ENCODE data around the gene TRIM63.

The TRIM63 gene

GRCh38 chr1:26077524-26077923 lies 10.1 kb upstream of the TRIM63 start:
- peaks cover 0 to 2% of the 10 kb centered on the region in 2 donors for H3K27me3 ChIP-seq (ENCODE audit: control insufficient read depth in 1 of 2, insufficient read depth in 2 of 2, low read length in 2 of 2)
- H3K9ac ChIP-seq (ENCODE audit: low read depth in 1 of 2, low read length in 2 of 2), result no peak overlapping the region
- H3K4me3 ChIP-seq (ENCODE audit: low read depth in 1 of 2, low read length in 2 of 2), result no peak overlapping the region
- H3K9me3 ChIP-seq (ENCODE audit: control insufficient read depth in 1 of 2, low read length in 2 of 2), result no peaks in the 10 kb centered on the region
- peaks cover 9 to 13% of the 10 kb centered on the region in 2 donors for H3K4me1 ChIP-seq (ENCODE audit: control insufficient read depth in 1 of 2, insufficient read depth in 2 of 2, low read length in 2 of 2)
- H3K27ac ChIP-seq (ENCODE audit: low read depth, low read length), result no peak overlapping the region
- H3K36me3 ChIP-seq (ENCODE audit: control insufficient read depth in 1 of 2, insufficient read depth in 2 of 2, low read length in 2 of 2), result no peaks in the 10 kb centered on the region

- no peaks in the 10 kb centered on the region for H3K36me3 ChIP-seq (ENCODE audit: control insufficient read depth in 1 of 2, insufficient read depth in 2 of 2, low read length in 2 of 2)
- no peak overlapping the region for H3K4me3 ChIP-seq (ENCODE audit: low read depth in 1 of 2, low read length in 2 of 2)
- no peaks in the 10 kb centered on the region for H3K9me3 ChIP-seq (ENCODE audit: control insufficient read depth in 1 of 2, low read length in 2 of 2)
- H3K27ac ChIP-seq (ENCODE audit: low read depth, low read length), result no peak overlapping the region
- H3K27me3 ChIP-seq (ENCODE audit: control insufficient read depth in 1 of 2, insufficient read depth in 2 of 2, low read length in 2 of 2), result peaks cover 0 to 5% of the 10 kb centered on the region in 2 donors
- peaks cover 9 to 13% of the 10 kb centered on the region in 2 donors for H3K4me1 ChIP-seq (ENCODE audit: control insufficient read depth in 1 of 2, insufficient read depth in 2 of 2, low read length in 2 of 2)
- H3K9ac ChIP-seq (ENCODE audit: low read depth in 1 of 2, low read length in 2 of 2), result no peak overlapping the region
These were observed 8.2 kb upstream of the TRIM63 start for GRCh38 chr1:26075421-26076144.

- H3K4me1 ChIP-seq (ENCODE audit: control insufficient read depth in 1 of 2, insufficient read depth in 2 of 2, low read length in 2 of 2), result peaks cover 8 to 9% of the 10 kb centered on the region in 2 donors
- no peak overlapping the region for H3K9ac ChIP-seq (ENCODE audit: low read depth in 1 of 2, low read length in 2 of 2)
- peaks cover 0 to 5% of the 10 kb centered on the region in 2 donors for H3K27me3 ChIP-seq (ENCODE audit: control insufficient read depth in 1 of 2, insufficient read depth in 2 of 2, low read length in 2 of 2)
- no peaks in the 10 kb centered on the region for H3K9me3 ChIP-seq (ENCODE audit: control insufficient read depth in 1 of 2, low read length in 2 of 2)
- no peak overlapping the region for H3K4me3 ChIP-seq (ENCODE audit: low read depth in 1 of 2, low read length in 2 of 2)
- H3K36me3 ChIP-seq (ENCODE audit: control insufficient read depth in 1 of 2, insufficient read depth in 2 of 2, low read length in 2 of 2), result no peaks in the 10 kb centered on the region
- H3K27ac ChIP-seq (ENCODE audit: low read depth, low read length), result no peak overlapping the region
These were observed 4.9 kb upstream of the TRIM63 start for GRCh38 chr1:26072305-26072704.

GRCh38 chr1:26070963-26071342 lies 3.5 kb upstream of the TRIM63 start:
- H3K27me3 ChIP-seq (ENCODE audit: control insufficient read depth in 1 of 2, insufficient read depth in 2 of 2, low read length in 2 of 2), result peaks cover 0 to 5% of the 10 kb centered on the region in 2 donors
- no peak overlapping the region for H3K9ac ChIP-seq (ENCODE audit: low read depth in 1 of 2, low read length in 2 of 2)
- no peak overlapping the region for H3K4me3 ChIP-seq (ENCODE audit: low read depth in 1 of 2, low read length in 2 of 2)
- H3K9me3 ChIP-seq (ENCODE audit: control insufficient read depth in 1 of 2, low read length in 2 of 2), result no peaks in the 10 kb centered on the region
- no peak overlapping the region for H3K27ac ChIP-seq (ENCODE audit: low read depth, low read length)
- H3K4me1 ChIP-seq (ENCODE audit: control insufficient read depth in 1 of 2, insufficient read depth in 2 of 2, low read length in 2 of 2), result peaks cover 3 to 6% of the 10 kb centered on the region in 2 donors
- H3K36me3 ChIP-seq (ENCODE audit: control insufficient read depth in 1 of 2, insufficient read depth in 2 of 2, low read length in 2 of 2), result no peaks in the 10 kb centered on the region

- Histone ChIP-seq H3K27me3 (ENCODE audit: control insufficient read depth in 1 of 2, insufficient read depth in 2 of 2, low read length in 2 of 2) (peaks cover 0 to 5% of the 10 kb centered on the region in 2 donors), H3K27ac (ENCODE audit: low read depth, low read length) (no peak overlapping the region), H3K9ac (ENCODE audit: low read depth in 1 of 2, low read length in 2 of 2) (no peak overlapping the region), H3K4me3 (ENCODE audit: low read depth in 1 of 2, low read length in 2 of 2) (no peak overlapping the region), H3K9me3 (ENCODE audit: control insufficient read depth in 1 of 2, low read length in 2 of 2) (no peaks in the 10 kb centered on the region), H3K36me3 (ENCODE audit: control insufficient read depth in 1 of 2, insufficient read depth in 2 of 2, low read length in 2 of 2) (no peaks in the 10 kb centered on the region), H3K4me1 (ENCODE audit: control insufficient read depth in 1 of 2, insufficient read depth in 2 of 2, low read length in 2 of 2) (peaks cover 0 to 1% of the 10 kb centered on the region in 2 donors)
These were observed 3.0 kb upstream of the TRIM63 start for GRCh38 chr1:26070296-26070962.

DNA sequence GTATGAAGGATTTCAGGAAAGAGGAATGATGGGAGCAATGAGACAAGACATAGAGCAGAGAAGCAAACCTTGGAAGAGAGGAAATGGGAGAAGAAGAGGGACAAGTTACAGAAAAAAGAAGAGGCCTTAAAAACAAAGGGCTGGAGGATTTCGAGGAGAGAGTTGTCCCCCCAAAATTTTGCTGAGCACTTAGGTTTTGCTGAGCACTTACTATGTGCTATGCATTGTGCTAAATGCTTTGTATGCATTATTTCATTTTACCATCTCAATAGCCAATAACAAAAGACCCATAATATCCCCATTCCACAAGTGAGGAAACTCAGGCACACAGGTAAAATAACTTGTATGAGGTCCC lies 2.5 kb upstream of the TRIM63 start:
- Histone ChIP-seq H3K4me3 (ENCODE audit: low read depth in 1 of 2, low read length in 2 of 2) (no peak overlapping the region), H3K9ac (ENCODE audit: low read depth in 1 of 2, low read length in 2 of 2) (no peak overlapping the region), H3K36me3 (ENCODE audit: control insufficient read depth in 1 of 2, insufficient read depth in 2 of 2, low read length in 2 of 2) (no peaks in the 10 kb centered on the region), H3K4me1 (ENCODE audit: control insufficient read depth in 1 of 2, insufficient read depth in 2 of 2, low read length in 2 of 2) (no peaks in the 10 kb centered on the region), H3K9me3 (ENCODE audit: control insufficient read depth in 1 of 2, low read length in 2 of 2) (no peaks in the 10 kb centered on the region), H3K27me3 (ENCODE audit: control insufficient read depth in 1 of 2, insufficient read depth in 2 of 2, low read length in 2 of 2) (peaks cover 0 to 5% of the 10 kb centered on the region in 2 donors), H3K27ac (ENCODE audit: low read depth, low read length) (no peak overlapping the region)

- no peaks in the 10 kb centered on the region for H3K36me3 ChIP-seq (ENCODE audit: control insufficient read depth in 1 of 2, insufficient read depth in 2 of 2, low read length in 2 of 2)
- no peaks in the 10 kb centered on the region for H3K4me1 ChIP-seq (ENCODE audit: control insufficient read depth in 1 of 2, insufficient read depth in 2 of 2, low read length in 2 of 2)
- no peak overlapping the region for H3K27ac ChIP-seq (ENCODE audit: low read depth, low read length)
- H3K4me3 ChIP-seq (ENCODE audit: low read depth in 1 of 2, low read length in 2 of 2), result no peak overlapping the region
- no peak overlapping the region for H3K9ac ChIP-seq (ENCODE audit: low read depth in 1 of 2, low read length in 2 of 2)
- peaks cover 0 to 3% of the 10 kb centered on the region in 2 donors for H3K27me3 ChIP-seq (ENCODE audit: control insufficient read depth in 1 of 2, insufficient read depth in 2 of 2, low read length in 2 of 2)
- no peaks in the 10 kb centered on the region for H3K9me3 ChIP-seq (ENCODE audit: control insufficient read depth in 1 of 2, low read length in 2 of 2)
These were observed 573 bp downstream of the TRIM63 start for GRCh38 chr1:26066857-26067256.

GRCh38 chr1:26066160-26066559 lies 1.3 kb downstream of the TRIM63 start:
- H3K9ac ChIP-seq (ENCODE audit: low read depth in 1 of 2, low read length in 2 of 2), result no peak overlapping the region
- H3K9me3 ChIP-seq (ENCODE audit: control insufficient read depth in 1 of 2, low read length in 2 of 2), result no peaks in the 10 kb centered on the region
- no peaks in the 10 kb centered on the region for H3K36me3 ChIP-seq (ENCODE audit: control insufficient read depth in 1 of 2, insufficient read depth in 2 of 2, low read length in 2 of 2)
- peaks cover 0 to 3% of the 10 kb centered on the region in 2 donors for H3K27me3 ChIP-seq (ENCODE audit: control insufficient read depth in 1 of 2, insufficient read depth in 2 of 2, low read length in 2 of 2)
- H3K4me3 ChIP-seq (ENCODE audit: low read depth in 1 of 2, low read length in 2 of 2), result no peak overlapping the region
- no peak overlapping the region for H3K27ac ChIP-seq (ENCODE audit: low read depth, low read length)
- H3K4me1 ChIP-seq (ENCODE audit: control insufficient read depth in 1 of 2, insufficient read depth in 2 of 2, low read length in 2 of 2), result no peaks in the 10 kb centered on the region

- no peaks in the 10 kb centered on the region for H3K4me1 ChIP-seq (ENCODE audit: control insufficient read depth in 1 of 2, insufficient read depth in 2 of 2, low read length in 2 of 2)
- H3K9ac ChIP-seq (ENCODE audit: low read depth in 1 of 2, low read length in 2 of 2), result no peak overlapping the region
- no peaks in the 10 kb centered on the region for H3K36me3 ChIP-seq (ENCODE audit: control insufficient read depth in 1 of 2, insufficient read depth in 2 of 2, low read length in 2 of 2)
- H3K27ac ChIP-seq (ENCODE audit: low read depth, low read length), result no peak overlapping the region
- peaks cover 0 to 3% of the 10 kb centered on the region in 2 donors for H3K27me3 ChIP-seq (ENCODE audit: control insufficient read depth in 1 of 2, insufficient read depth in 2 of 2, low read length in 2 of 2)
- H3K9me3 ChIP-seq (ENCODE audit: control insufficient read depth in 1 of 2, low read length in 2 of 2), result no peaks in the 10 kb centered on the region
- no peak overlapping the region for H3K4me3 ChIP-seq (ENCODE audit: low read depth in 1 of 2, low read length in 2 of 2)
These were observed 2.9 kb downstream of the TRIM63 start for GRCh38 chr1:26064553-26064952.

- Histone ChIP-seq H3K4me1 (ENCODE audit: control insufficient read depth in 1 of 2, insufficient read depth in 2 of 2, low read length in 2 of 2) (no peaks in the 10 kb centered on the region), H3K27ac (ENCODE audit: low read depth, low read length) (no peak overlapping the region), H3K36me3 (ENCODE audit: control insufficient read depth in 1 of 2, insufficient read depth in 2 of 2, low read length in 2 of 2) (no peaks in the 10 kb centered on the region), H3K9ac (ENCODE audit: low read depth in 1 of 2, low read length in 2 of 2) (no peak overlapping the region), H3K4me3 (ENCODE audit: low read depth in 1 of 2, low read length in 2 of 2) (no peak overlapping the region), H3K27me3 (ENCODE audit: control insufficient read depth in 1 of 2, insufficient read depth in 2 of 2, low read length in 2 of 2) (peaks cover 3 to 8% of the 10 kb centered on the region in 2 donors), H3K9me3 (ENCODE audit: control insufficient read depth in 1 of 2, low read length in 2 of 2) (no peaks in the 10 kb centered on the region)
These were observed 6.4 kb downstream of the TRIM63 start for GRCh38 chr1:26060832-26061574.

Measured in duodenal mucosa (tissue), 2 donors.